Peyer's patch (tissue), 4 donors: ENCODE measurements around the gene IMMP2L.

Source experiments
- CTCF ChIP-seq, 6 experiments: fragments of 450-650 bp in 4 of 6; fragments of 200-600 bp in 2 of 6; sonication (generic) in 1 of 6; IDR thresholded peaks; one replicate each; pipeline ENCODE4 v1.5.1; 2017 to 2019; ENCODE audit warnings: antibody characterized with exemption in 6 of 6, mild to moderate bottlenecking in 3 of 6, moderate library complexity in 1 of 6
- POLR2A ChIP-seq, 2 donors: fragments of 450-650 bp; IDR thresholded peaks; one replicate each; pipeline ENCODE4 v1.5.1; 2017; ENCODE audit warnings: antibody characterized with exemption in 2 of 2, mild to moderate bottlenecking in 2 of 2, moderate library complexity in 2 of 2

GRCh38 chr7:111115966-111116365 is 446.3 kb downstream of the IMMP2L start:
- TF ChIP-seq CTCF (IDR thresholded peaks at IDR 0.05) (no peak), POLR2A (IDR thresholded peaks at IDR 0.05) (no peak)
